Measurements from ENCODE around the gene SPECC1. TPM values are rescaled to one million over a fixed set of nuclear protein-coding genes. Genes with fewer than 3 reads are reported as not detected.

The SPECC1 gene
- total RNA-seq, 1 donor from 2014 or later, result 26.9 TPM

DNA sequence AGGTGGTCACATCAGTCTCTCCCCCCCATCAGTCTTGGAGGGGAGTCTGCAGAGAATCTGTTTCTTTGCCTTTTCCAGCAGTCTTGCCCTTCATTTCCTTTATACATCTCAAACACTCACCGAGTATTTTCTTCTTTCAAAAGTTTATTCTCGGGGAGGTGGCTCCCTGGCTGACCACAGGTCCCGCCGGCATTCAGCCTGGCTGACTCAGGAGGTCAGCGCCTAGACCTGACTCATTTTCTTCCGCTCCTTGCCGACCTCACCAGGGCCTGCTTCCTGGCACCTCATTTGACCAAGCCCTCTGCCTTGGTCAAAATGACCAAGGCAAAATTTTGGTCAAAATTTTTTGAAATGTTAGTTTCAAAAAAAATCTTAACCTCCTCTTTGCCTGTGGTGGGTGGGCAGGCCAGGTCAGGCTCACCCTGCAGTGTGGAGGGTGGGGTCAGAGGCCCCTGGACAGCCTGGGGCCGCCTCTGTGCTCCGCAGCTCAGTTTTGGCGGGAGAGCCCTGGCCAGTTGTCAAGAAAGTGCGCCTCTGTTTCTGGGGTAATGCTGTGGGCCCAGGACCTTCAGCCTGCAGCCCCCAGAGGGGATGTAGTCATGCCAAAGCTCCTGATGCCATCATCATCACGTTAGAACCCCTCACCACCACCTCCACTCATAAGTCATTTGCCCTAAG lies 165.6 kb downstream of the SPECC1 start:
- ATAC-seq, result no peak
- H3K36me3 ChIP-seq, result no peaks in the 10 kb centered on the region
- H3K4me3 ChIP-seq, result no peak overlapping the region
- DNase-seq, result no peak
- no peaks in the 10 kb centered on the region for H3K9me3 ChIP-seq
- TF ChIP-seq, protein P1, sequence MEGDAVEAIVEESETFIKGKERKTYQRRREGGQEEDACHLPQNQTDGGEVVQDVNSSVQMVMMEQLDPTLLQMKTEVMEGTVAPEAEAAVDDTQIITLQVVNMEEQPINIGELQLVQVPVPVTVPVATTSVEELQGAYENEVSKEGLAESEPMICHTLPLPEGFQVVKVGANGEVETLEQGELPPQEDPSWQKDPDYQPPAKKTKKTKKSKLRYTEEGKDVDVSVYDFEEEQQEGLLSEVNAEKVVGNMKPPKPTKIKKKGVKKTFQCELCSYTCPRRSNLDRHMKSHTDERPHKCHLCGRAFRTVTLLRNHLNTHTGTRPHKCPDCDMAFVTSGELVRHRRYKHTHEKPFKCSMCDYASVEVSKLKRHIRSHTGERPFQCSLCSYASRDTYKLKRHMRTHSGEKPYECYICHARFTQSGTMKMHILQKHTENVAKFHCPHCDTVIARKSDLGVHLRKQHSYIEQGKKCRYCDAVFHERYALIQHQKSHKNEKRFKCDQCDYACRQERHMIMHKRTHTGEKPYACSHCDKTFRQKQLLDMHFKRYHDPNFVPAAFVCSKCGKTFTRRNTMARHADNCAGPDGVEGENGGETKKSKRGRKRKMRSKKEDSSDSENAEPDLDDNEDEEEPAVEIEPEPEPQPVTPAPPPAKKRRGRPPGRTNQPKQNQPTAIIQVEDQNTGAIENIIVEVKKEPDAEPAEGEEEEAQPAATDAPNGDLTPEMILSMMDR (IDR thresholded peaks at IDR 0.05), result no peak
- no peaks in the 10 kb centered on the region for H3K4me1 ChIP-seq
- intact Hi-C loops (cut with DNase I), result no loop called here
- H3K27me3 ChIP-seq (ENCODE audit: low read depth), result no peaks in the 10 kb centered on the region
- H3K27ac ChIP-seq, result no peak overlapping the region

DNA sequence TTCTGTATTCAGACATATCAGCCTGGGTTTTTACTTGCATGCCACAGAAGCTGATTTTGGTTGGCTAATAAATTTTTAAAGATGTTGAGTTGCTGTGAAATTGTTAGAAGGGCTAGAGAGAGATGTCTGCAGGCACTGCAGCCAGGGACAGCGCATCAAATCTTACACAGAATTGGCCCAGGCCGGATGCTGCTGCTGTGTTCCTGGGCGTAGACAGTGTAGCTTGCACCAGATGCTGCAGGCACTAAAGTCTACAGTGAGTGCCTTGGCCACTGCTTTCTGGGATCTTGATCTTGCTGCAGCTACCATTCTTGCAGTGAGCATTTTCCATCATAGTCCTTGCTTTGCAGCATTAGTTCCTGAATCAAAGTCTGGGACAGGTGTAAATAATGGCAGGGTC lies 169.9 kb downstream of the SPECC1 start:
- Histone ChIP-seq H3K4me3 (no peak overlapping the region), H3K36me3 (no peaks in the 10 kb centered on the region), H3K9me3 (no peaks in the 10 kb centered on the region), H3K4me1 (no peaks in the 10 kb centered on the region), H3K27me3 (ENCODE audit: low read depth) (no peaks in the 10 kb centered on the region), H3K27ac (no peak overlapping the region)
- TF ChIP-seq, protein P1 (IDR thresholded peaks at IDR 0.05), result no peak
- ATAC-seq (no peak), DNase-seq (no peak)
- intact Hi-C loops (cut with DNase I), result no loop called here

DNA sequence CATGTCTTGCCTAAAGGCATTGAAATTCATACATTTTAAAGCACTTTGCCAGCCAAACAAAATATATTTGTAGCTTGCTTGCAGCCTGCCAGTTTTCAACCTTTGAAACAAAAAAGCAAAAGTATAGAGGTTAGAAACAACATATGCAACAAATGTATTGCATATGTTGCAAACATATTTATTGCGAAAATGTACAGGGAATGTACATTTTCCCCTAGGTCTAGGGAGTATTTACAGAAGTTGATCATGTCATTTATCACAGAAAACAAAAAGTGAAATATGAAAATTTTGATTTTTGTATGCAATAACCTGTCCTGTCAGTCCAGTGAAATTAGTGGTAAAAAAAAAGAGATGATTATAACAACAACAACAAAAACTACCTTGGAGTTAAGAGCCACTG lies 171.5 kb downstream of the SPECC1 start:
- TF ChIP-seq, protein P1 (IDR thresholded peaks at IDR 0.05), result no peak
- intact Hi-C loops (cut with DNase I), result no loop called here
- Histone ChIP-seq H3K27ac (no peak overlapping the region), H3K27me3 (ENCODE audit: low read depth) (no peaks in the 10 kb centered on the region), H3K4me1 (no peaks in the 10 kb centered on the region), H3K4me3 (no peak overlapping the region), H3K9me3 (no peaks in the 10 kb centered on the region), H3K36me3 (no peaks in the 10 kb centered on the region)
- DNase-seq (no peak), ATAC-seq (no peak)

DNA sequence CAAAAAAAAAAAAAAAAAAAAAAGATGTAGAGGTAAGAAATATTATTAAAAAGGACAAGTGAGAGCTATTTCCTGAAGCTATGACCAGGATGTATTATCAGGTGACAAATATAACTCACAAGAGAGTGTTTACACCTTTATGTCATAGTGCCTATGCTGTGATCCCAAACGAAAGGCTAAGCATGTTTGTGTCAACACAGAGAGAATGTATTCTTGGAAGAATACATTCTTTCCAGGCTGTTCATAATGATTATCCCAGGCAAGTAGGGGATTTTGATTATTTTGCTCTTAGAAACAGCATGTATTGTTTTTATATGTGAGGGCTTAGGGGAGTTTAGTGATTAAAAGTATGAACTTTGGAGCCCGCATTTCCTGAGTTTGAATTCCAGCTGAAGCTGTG lies 175.0 kb downstream of the SPECC1 start:
- ATAC-seq (no peak), DNase-seq (no peak)
- Histone ChIP-seq H3K4me1 (no peaks in the 10 kb centered on the region), H3K27me3 (ENCODE audit: low read depth) (no peaks in the 10 kb centered on the region), H3K27ac (no peak overlapping the region), H3K4me3 (no peak overlapping the region), H3K36me3 (no peaks in the 10 kb centered on the region), H3K9me3 (no peaks in the 10 kb centered on the region)
- TF ChIP-seq, protein P1 (IDR thresholded peaks at IDR 0.05), result no peak
- intact Hi-C loops (cut with DNase I), result no loop called here

DNA sequence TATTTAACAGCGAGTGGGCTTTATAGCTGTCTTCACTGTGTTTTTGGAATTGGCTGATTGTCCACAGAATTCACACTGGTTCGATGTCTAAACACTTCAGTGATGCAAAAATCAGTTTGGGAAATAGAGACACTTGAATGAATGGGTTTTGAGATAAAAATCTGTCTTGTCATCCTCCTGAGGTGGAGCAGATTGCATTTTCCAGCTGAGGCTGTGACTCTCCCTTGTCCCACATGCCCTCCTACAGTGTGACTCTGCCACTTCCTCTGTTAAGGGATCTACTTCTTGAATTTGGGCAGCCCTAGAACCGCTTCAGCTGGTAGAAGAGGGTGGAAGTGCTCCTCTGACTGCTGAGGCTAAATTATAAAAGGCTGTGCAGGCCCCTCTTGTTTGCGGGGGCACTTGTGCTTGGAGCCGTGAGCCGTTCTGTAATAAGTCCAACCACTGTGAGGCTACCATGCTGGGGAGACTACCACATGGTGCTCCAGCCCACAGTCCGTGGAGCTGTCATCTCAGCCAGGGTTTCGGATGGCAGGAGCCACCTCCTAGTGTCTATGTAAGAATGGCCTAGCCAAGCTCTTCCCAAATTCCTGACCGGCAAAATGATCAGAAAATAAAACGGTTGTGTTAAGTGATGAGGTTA lies 175.9 kb downstream of the SPECC1 start:
- no peaks in the 10 kb centered on the region for H3K9me3 ChIP-seq
- H3K4me1 ChIP-seq, result no peaks in the 10 kb centered on the region
- peak; percentile 75 to 84 for ATAC-seq
- intact Hi-C loops (cut with DNase I), result no loop called here
- DNase-seq, result no peak
- no peak overlapping the region for H3K27ac ChIP-seq
- no peaks in the 10 kb centered on the region for H3K27me3 ChIP-seq (ENCODE audit: low read depth)
- TF ChIP-seq, protein P1 (IDR thresholded peaks at IDR 0.05), result no peak
- H3K4me3 ChIP-seq, result no peak overlapping the region
- H3K36me3 ChIP-seq, result no peaks in the 10 kb centered on the region

Measured in lower lobe of right lung (tissue), 2 donors.